ENCODE measurements around the gene GIT2. TPM values are rescaled to one million over a fixed set of nuclear protein-coding genes. Genes with fewer than 3 reads are reported as not detected.

The GIT2 gene
- total RNA-seq, 3 donors from 2014 or later = 41.3 to 53.1 (median 42.6) TPM

GRCh38 chr12:109966546-109966945, 29.6 kb downstream of the GIT2 start:
- H3K27ac ChIP-seq = no peak overlapping the region
- intact Hi-C loops (cut with DNase I; ENCODE audit: low total_unique reads) = no loop called here
- H3K9me3 ChIP-seq = no peaks in the 10 kb centered on the region
- H3K4me1 ChIP-seq = no peaks in the 10 kb centered on the region
- TF ChIP-seq POLR2AphosphoS5 (IDR thresholded peaks at IDR 0.05) = no peak
- no peak for TF ChIP-seq POLR2A (IDR thresholded peaks at IDR 0.05)
- no peak for TF ChIP-seq CTCF (IDR thresholded peaks at IDR 0.05)
- no peaks in the 10 kb centered on the region for H3K36me3 ChIP-seq
- H3K27me3 ChIP-seq = no peaks in the 10 kb centered on the region
- H3K4me3 ChIP-seq = no peak overlapping the region
- no peak for DNase-seq (ENCODE audit: low spot score in 2 of 2)

DNA sequence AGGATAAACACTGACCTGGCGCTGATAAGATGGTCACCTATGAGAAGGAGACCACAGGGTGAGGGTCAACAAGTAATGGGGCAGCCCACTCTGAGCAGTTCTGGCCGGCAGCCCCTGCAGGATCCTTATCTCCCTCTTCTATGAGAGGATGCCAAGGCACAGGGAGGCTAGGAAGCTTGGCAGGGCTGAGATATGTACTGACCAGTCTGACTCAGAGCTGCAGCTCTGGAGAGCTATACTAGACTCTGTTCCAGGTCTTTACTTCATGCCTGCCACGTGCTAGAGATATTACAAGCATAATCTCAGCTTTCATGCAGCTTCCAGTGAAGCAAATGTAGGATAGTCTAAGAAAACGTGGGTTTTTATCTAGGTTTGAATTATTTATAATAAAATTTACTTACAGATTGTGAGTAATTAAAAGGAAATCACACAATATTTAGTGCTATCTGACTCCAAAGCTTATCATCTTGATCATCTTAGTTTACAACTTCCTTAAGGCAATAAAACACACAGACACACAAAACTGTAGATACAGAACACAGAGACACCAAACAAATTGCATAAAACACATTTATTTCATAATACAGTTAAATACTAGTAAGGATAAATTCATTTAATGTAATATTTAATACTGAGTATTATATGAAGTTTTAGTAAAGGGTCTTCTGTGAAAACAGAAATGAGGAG, 32.3 kb downstream of the GIT2 start:
- peak overlapping the region in 1 of 2 donors; percentile 23 for H3K27ac ChIP-seq
- no peaks in the 10 kb centered on the region for H3K27me3 ChIP-seq
- H3K9me3 ChIP-seq = no peaks in the 10 kb centered on the region
- no peak for DNase-seq (ENCODE audit: low spot score in 2 of 2)
- H3K4me1 ChIP-seq = no peaks in the 10 kb centered on the region
- intact Hi-C loops (cut with DNase I; ENCODE audit: low total_unique reads) = no loop called here
- TF ChIP-seq POLR2A (IDR thresholded peaks at IDR 0.05) = no peak
- TF ChIP-seq POLR2AphosphoS5 (IDR thresholded peaks at IDR 0.05) = no peak
- H3K36me3 ChIP-seq = peaks cover 4% of the 10 kb centered on the region
- H3K4me3 ChIP-seq = no peak overlapping the region

GRCh38 chr12:109963330-109963729, 32.8 kb downstream of the GIT2 start:
- H3K9me3 ChIP-seq = no peaks in the 10 kb centered on the region
- peaks cover 4% of the 10 kb centered on the region for H3K36me3 ChIP-seq

DNA sequence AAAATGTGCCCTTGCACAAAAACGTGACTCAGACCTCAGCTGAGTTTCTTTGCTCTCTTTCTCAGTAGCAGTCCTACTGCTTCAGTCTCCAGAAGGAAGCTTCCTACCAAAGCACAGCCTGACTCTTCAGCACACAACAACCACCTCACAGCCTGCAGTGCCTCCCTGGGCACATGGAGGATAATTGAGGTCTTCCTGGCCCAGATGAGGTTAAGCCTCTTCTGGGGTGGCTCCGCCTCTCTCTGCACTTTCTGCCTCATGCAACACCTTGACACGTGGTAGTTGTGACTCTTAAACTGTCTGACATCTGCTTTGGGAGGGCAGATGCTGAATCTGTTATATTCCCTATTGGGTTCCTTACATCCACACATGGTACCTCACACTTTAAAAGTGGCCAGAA, 33.8 kb downstream of the GIT2 start:
- Histone ChIP-seq H3K27ac (no peak overlapping the region), H3K9me3 (no peaks in the 10 kb centered on the region), H3K4me3 (no peak overlapping the region), H3K27me3 (no peaks in the 10 kb centered on the region), H3K36me3 (peaks cover 4% of the 10 kb centered on the region), H3K4me1 (no peaks in the 10 kb centered on the region)
- no peak for TF ChIP-seq CTCF (IDR thresholded peaks at IDR 0.05)
- TF ChIP-seq POLR2A (IDR thresholded peaks at IDR 0.05) = no peak
- TF ChIP-seq POLR2AphosphoS5 (IDR thresholded peaks at IDR 0.05) = no peak
- no peak for DNase-seq (ENCODE audit: low spot score in 2 of 2)
- intact Hi-C loops (cut with DNase I; ENCODE audit: low total_unique reads) = no loop called here

More at GRCh38 chr12:109963330-109963729, 32.8 kb downstream of the GIT2 start:
- no peaks in the 10 kb centered on the region for H3K27me3 ChIP-seq
- H3K4me1 ChIP-seq = no peaks in the 10 kb centered on the region
- H3K4me3 ChIP-seq = no peak overlapping the region
- peak overlapping the region in 1 of 2 donors; percentile 23 for H3K27ac ChIP-seq
- DNase-seq (ENCODE audit: low spot score in 2 of 2) = no peak
- TF ChIP-seq POLR2A (IDR thresholded peaks at IDR 0.05) (no peak), CTCF (IDR thresholded peaks at IDR 0.05) (no peak), POLR2AphosphoS5 (IDR thresholded peaks at IDR 0.05) (no peak)
- intact Hi-C loops (cut with DNase I; ENCODE audit: low total_unique reads) = no loop called here

DNA sequence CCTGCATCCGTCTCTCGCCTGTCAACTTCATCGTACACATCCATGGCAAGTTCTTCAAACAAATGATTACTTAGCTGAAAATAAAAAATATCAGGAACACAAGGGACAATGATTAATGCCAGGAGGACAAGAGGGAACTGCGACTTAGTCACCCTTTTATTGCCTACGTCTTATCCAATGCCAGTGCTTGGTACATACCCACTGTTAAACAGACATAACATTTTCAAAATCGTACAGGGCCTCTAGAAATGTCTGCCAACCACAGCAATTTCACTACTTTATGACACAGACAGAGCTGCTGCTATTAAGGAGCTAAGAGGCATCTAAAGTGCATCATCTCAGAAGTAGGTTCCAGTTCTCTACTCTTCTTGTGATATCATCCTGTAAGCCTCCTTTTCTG, 34.6 kb downstream of the GIT2 start:
- intact Hi-C loops (cut with DNase I; ENCODE audit: low total_unique reads) = no loop called here
- no peak overlapping the region for H3K4me3 ChIP-seq
- no peak overlapping the region for H3K27ac ChIP-seq
- no peaks in the 10 kb centered on the region for H3K9me3 ChIP-seq
- H3K27me3 ChIP-seq = no peaks in the 10 kb centered on the region
- no peak for DNase-seq (ENCODE audit: low spot score in 2 of 2)
- no peak for TF ChIP-seq POLR2AphosphoS5 (IDR thresholded peaks at IDR 0.05)
- no peak for TF ChIP-seq CTCF (IDR thresholded peaks at IDR 0.05)
- TF ChIP-seq POLR2A (IDR thresholded peaks at IDR 0.05) = no peak
- peaks cover 4% of the 10 kb centered on the region for H3K36me3 ChIP-seq
- no peaks in the 10 kb centered on the region for H3K4me1 ChIP-seq

All from breast epithelium (tissue), 4 donors.